OCI-LY1 (cell line): ENCODE measurements around the gene USP48.

Experiments used
- H2AFZ ChIP-seq: fragments of 200-600 bp; sonication (generic), shearing (Covaris generic); 2 replicates; pipeline ENCODE4 v1.6.0; 2014; ENCODE audit warnings: antibody characterized with exemption, mild to moderate bottlenecking, low read length
- H3F3A ChIP-seq: fragments of 200-600 bp; sonication (generic), shearing (Covaris generic); 2 replicates; pipeline ENCODE4 v1.6.0; 2014; ENCODE audit warnings: mild to moderate bottlenecking, antibody characterized with exemption, low read length, moderate library complexity; ENCODE audit not compliant: insufficient read depth
- H3K27ac ChIP-seq: fragments of 200-600 bp; sonication (generic); 2 replicates; pipeline ENCODE4 v1.5.1; 2014; ENCODE audit warnings: low read length, mixed run types, mild to moderate bottlenecking, low read depth; ENCODE audit not compliant: poor library complexity, severe bottlenecking
- H3K27me3 ChIP-seq: fragments of 200-600 bp; sonication (generic); 2 replicates; pipeline ENCODE4 v1.6.0; 2014; ENCODE audit warnings: antibody characterized with exemption, mild to moderate bottlenecking, low read length, moderate library complexity; ENCODE audit not compliant: insufficient read depth
- H3K36me3 ChIP-seq: fragments of 200-600 bp; sonication (generic); 2 replicates; pipeline ENCODE4 v1.6.1; 2014; ENCODE audit warnings: mild to moderate bottlenecking, antibody characterized with exemption, low read length, moderate library complexity, mixed read lengths; ENCODE audit not compliant: insufficient read depth
- H3K4me1 ChIP-seq: fragments of 200-600 bp; sonication (generic); 2 replicates; pipeline ENCODE4 v1.5.1; 2014; ENCODE audit warnings: mild to moderate bottlenecking, low read length, moderate library complexity; ENCODE audit not compliant: insufficient read depth, severe bottlenecking
- H3K4me2 ChIP-seq: fragments of 200-600 bp; sonication (generic), shearing (Covaris generic); 2 replicates; pipeline ENCODE4 v1.6.1; 2014; ENCODE audit warnings: low read length
- H3K4me3 ChIP-seq: fragments of 200-600 bp; sonication (generic); 2 replicates; pipeline ENCODE4 v1.5.1; 2014; ENCODE audit warnings: low read length, low read depth, mild to moderate bottlenecking, mixed read lengths; ENCODE audit not compliant: poor library complexity, severe bottlenecking
- H3K79me2 ChIP-seq: fragments of 200-600 bp; shearing (Covaris generic); 2 replicates; pipeline ENCODE4 v1.6.1; 2016; ENCODE audit warnings: mixed run types, low read length, mixed read lengths; ENCODE audit not compliant: insufficient read depth
- H3K9ac ChIP-seq: fragments of 200-600 bp; sonication (generic), shearing (Covaris generic); 2 replicates; pipeline ENCODE4 v1.6.1; 2014; ENCODE audit warnings: mild to moderate bottlenecking, low read length, mixed read lengths
- H3K9me2 ChIP-seq: fragments of 200-600 bp; sonication (generic), shearing (Covaris generic); 2 replicates; pipeline ENCODE4 v1.6.1; 2014; ENCODE audit warnings: low read depth, mild to moderate bottlenecking, low read length, mixed read lengths
- H3K9me3 ChIP-seq: fragments of 200-600 bp; shearing (Covaris generic); 2 replicates; pipeline ENCODE4 v1.6.1; 2014; ENCODE audit warnings: low read length, mixed read lengths
- H4K20me1 ChIP-seq: fragments of 200-600 bp; sonication (generic), shearing (Covaris generic); 2 replicates; pipeline ENCODE4 v1.6.0; 2016; ENCODE audit warnings: mild to moderate bottlenecking, low read length; ENCODE audit not compliant: insufficient read depth
- EZH2 ChIP-seq: fragments of 200-600 bp; sonication (generic), shearing (Covaris generic); IDR thresholded peaks from 2 replicates; pipeline ENCODE4 v1.8.0; 2017; ENCODE audit warnings: borderline replicate concordance, mixed run types, mild to moderate bottlenecking, antibody characterized with exemption, low read length, moderate library complexity, mixed read lengths
- TF ChIP-seq, protein P1 (sequence below): fragments of 200-600 bp; sonication (generic), shearing (Covaris generic); IDR thresholded peaks from 2 replicates; pipeline ENCODE4 v1.5.1; 2017; ENCODE audit warnings: mild to moderate bottlenecking, antibody characterized with exemption, low read length, moderate library complexity, mixed read lengths

USP48 gene

GRCh38 chr1:21706151-21706835 is 76.7 kb downstream of the USP48 start:
- H3F3A ChIP-seq, result no peaks in the 10 kb centered on the region

GRCh38 chr1:21705303-21705980 is 77.5 kb downstream of the USP48 start:
- Histone ChIP-seq H3K36me3 (peaks cover 60% of the 10 kb centered on the region), H3K4me2 (no peak overlapping the region)
- TF ChIP-seq, protein P1, sequence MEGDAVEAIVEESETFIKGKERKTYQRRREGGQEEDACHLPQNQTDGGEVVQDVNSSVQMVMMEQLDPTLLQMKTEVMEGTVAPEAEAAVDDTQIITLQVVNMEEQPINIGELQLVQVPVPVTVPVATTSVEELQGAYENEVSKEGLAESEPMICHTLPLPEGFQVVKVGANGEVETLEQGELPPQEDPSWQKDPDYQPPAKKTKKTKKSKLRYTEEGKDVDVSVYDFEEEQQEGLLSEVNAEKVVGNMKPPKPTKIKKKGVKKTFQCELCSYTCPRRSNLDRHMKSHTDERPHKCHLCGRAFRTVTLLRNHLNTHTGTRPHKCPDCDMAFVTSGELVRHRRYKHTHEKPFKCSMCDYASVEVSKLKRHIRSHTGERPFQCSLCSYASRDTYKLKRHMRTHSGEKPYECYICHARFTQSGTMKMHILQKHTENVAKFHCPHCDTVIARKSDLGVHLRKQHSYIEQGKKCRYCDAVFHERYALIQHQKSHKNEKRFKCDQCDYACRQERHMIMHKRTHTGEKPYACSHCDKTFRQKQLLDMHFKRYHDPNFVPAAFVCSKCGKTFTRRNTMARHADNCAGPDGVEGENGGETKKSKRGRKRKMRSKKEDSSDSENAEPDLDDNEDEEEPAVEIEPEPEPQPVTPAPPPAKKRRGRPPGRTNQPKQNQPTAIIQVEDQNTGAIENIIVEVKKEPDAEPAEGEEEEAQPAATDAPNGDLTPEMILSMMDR, result no peak
- TF ChIP-seq EZH2, result no peak

More at GRCh38 chr1:21706151-21706835, 76.7 kb downstream of the USP48 start:
- H3K9me2 ChIP-seq, result no peaks in the 10 kb centered on the region
- H3K4me2 ChIP-seq, result no peak overlapping the region
- no peaks in the 10 kb centered on the region for H3K4me1 ChIP-seq
- TF ChIP-seq, protein P1, result no peak
- no peak for TF ChIP-seq EZH2
- H2AFZ ChIP-seq, result no peak overlapping the region
- no peaks in the 10 kb centered on the region for H3K79me2 ChIP-seq
- H3K36me3 ChIP-seq, result peaks cover 56% of the 10 kb centered on the region
- no peak overlapping the region for H3K4me3 ChIP-seq
- H3K27ac ChIP-seq, result no peak overlapping the region
- H3K27me3 ChIP-seq, result no peaks in the 10 kb centered on the region
- no peak overlapping the region for H3K9ac ChIP-seq
- H3K9me3 ChIP-seq, result no peaks in the 10 kb centered on the region
- H4K20me1 ChIP-seq, result no peaks in the 10 kb centered on the region

GRCh38 chr1:21704145-21704544 is 78.8 kb downstream of the USP48 start:
- Histone ChIP-seq H3K9me3 (no peaks in the 10 kb centered on the region), H3K27ac (no peak overlapping the region), H3K79me2 (no peaks in the 10 kb centered on the region), H3F3A (no peaks in the 10 kb centered on the region), H3K4me3 (no peak overlapping the region), H3K9ac (no peak overlapping the region), H3K4me1 (no peaks in the 10 kb centered on the region), H3K27me3 (no peaks in the 10 kb centered on the region), H2AFZ (no peak overlapping the region), H3K36me3 (peaks cover 69% of the 10 kb centered on the region), H3K4me2 (no peak overlapping the region), H4K20me1 (no peaks in the 10 kb centered on the region), H3K9me2 (no peaks in the 10 kb centered on the region)
- TF ChIP-seq, protein P1, result no peak
- no peak for TF ChIP-seq EZH2

More at GRCh38 chr1:21705303-21705980, 77.5 kb downstream of the USP48 start:
- Histone ChIP-seq H3K79me2 (no peaks in the 10 kb centered on the region), H3K27me3 (no peaks in the 10 kb centered on the region), H3K9me2 (no peaks in the 10 kb centered on the region), H4K20me1 (no peaks in the 10 kb centered on the region), H3K9me3 (no peaks in the 10 kb centered on the region), H3K9ac (no peak overlapping the region), H3K27ac (no peak overlapping the region), H2AFZ (no peak overlapping the region), H3K4me3 (no peak overlapping the region), H3K4me1 (no peaks in the 10 kb centered on the region), H3F3A (no peaks in the 10 kb centered on the region)
